GM19455 (cell line): ENCODE data around the gene USO1.
"Not testable (repeated sequence)": the region's sequence is repeated elsewhere in the genome, so short reads cannot be mapped to it uniquely, and the experiment has no call there.

Experiments
- ATAC-seq: cut with Tn5 transposase; IDR thresholded peaks from one replicate; pipeline ENCODE4 v1.9.1; 2021; ENCODE audit not compliant: unreplicated experiment

The USO1 gene

DNA sequence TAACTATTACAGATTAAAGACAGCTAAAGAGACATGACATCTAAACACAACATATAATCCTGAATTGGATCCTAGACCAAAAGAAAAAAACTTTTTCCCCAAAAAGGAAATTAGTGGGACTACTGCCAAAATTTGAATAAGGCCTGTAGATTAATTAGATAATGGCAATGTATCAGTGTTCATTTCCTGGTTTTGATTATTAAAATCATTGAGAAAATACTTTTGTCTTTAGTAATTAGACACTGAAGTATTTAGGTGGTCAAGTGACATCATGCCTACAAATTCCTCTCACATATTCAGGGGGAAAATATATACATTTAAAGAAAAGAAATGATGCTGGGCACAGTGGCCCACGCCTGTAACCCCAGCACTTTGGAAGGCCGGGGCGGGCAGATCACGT is 10.4 kb upstream of the USO1 start:
- no peak for ATAC-seq

DNA sequence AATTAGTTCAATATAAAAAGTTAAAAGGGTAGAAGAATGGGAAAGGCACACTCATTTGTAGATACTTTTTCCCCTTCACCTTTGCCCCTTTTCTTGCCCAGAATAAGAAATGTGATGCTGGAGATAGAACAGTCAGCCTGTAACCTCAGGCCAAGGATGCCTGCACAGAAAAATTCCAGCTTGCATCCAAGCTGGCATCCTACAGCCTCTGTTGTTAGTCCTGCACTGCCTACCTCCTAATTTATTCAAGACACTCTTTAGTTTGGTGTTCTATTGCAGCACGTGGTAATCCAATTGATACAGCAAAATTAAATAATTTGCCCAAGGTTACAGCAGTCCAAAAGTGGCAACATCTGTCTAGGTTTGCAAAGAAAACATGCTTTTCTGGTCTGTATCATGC is 9.7 kb upstream of the USO1 start:
- ATAC-seq = no peak

DNA sequence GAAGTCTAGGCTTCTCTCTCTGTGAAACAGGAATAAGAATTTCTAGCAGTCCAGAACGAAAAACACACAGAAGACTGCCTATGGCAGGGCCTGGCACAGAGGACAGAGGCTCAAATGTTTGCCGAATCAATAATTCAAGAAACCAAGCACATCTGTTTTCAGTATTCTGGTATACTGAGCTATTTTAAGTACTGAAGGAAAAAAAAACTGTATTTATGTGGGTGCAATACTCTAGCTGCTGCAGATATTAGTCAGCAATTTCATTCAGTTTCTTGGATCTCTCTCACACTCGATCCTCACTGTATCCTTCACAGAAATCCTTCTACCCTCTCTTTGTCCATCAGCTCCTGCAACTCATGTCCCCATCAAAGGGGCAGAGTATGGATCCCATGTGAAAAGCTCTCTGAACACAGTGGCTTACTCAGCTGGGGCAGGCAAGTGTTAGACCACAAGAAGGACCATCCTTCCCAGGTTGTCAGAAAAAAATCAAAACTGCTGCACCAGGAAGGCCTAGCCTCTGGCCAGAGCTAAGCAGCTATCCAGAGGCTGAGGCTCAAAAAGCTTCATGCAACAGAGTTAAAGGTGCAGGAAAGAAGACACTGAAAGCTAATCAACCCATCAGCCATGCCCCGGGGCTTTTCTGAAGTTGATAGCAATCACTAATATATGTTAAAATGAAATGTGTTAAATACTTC is 9.1 kb upstream of the USO1 start:
- ATAC-seq = no peak

DNA sequence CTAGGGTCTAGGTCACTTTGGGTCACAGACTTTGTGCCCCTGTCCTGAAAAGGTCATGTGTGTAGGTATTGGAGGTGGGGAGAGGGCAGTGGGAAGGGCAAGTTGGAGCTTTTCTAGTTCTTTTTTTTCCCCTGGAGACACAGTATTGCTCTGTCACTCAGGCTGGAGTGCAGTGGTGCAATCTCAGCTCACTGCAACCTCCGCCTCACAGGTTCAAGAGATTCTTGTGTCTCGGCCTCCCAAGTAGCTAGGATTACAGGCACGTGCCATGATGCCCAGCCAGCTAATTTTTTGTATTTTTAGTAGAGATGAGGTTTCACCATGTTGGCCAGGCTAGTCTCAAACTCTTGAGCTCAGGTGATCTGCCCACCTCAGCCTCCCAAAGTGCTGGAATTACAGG is 8.3 kb upstream of the USO1 start:
- ATAC-seq = not testable (repeated sequence)

DNA sequence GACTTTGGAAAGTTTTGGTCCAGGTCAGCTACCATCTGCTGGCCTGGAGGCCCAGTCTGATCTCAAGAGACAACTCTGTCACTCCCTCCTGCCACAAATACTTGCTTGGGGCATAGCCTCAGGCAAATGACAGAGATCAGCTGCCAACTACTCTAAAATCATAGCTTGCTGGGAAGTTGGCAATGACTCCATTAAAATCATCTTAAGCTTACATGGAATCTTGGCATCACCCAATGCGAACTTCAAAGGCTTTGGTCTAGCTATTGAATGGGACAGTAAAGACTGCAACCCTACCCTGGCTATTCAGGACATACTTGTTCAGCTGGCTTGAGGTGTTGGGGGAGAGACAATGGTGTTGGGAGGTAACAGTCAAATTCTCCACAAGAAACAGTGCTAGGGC is 7.0 kb upstream of the USO1 start:
- no peak for ATAC-seq

DNA sequence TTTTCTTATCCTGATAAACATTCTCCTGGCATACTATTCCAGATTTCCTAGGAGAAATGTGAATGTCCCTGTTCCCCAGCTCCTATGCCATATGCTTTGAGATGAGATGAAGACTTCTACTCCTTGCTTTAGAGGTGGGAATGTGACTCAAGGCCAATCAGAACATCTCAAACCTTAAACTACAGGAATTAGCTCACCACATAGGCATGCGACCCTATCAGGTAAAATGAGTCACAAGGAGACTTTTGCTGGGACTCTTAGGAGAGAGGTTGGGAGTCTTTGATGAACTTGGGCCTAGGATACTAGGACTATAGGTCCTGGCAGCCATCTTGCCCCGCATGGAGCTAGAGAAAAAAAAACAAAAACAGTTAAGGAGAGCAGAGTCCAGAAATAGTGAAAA is 5.8 kb upstream of the USO1 start:
- ATAC-seq = no peak

DNA sequence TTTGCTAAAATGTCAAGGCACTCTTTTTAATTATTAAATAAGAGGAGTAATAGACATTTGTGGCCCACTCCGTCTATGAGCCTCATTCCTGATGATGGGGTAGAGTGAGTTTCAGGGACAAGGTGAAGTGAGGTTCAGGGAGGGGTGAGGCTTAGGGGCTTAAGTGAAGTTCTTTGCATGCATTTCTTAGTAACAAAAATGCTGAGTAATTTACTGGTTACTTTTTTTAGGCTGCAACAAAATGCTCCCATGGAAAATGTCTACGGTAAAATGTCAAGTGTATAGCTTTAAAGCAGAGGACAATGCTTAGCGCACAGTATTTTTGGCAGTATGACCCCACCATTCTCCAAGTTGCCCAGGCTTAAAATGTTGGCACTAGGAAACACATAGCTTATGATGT is 2.0 kb upstream of the USO1 start:
- no peak for ATAC-seq

DNA sequence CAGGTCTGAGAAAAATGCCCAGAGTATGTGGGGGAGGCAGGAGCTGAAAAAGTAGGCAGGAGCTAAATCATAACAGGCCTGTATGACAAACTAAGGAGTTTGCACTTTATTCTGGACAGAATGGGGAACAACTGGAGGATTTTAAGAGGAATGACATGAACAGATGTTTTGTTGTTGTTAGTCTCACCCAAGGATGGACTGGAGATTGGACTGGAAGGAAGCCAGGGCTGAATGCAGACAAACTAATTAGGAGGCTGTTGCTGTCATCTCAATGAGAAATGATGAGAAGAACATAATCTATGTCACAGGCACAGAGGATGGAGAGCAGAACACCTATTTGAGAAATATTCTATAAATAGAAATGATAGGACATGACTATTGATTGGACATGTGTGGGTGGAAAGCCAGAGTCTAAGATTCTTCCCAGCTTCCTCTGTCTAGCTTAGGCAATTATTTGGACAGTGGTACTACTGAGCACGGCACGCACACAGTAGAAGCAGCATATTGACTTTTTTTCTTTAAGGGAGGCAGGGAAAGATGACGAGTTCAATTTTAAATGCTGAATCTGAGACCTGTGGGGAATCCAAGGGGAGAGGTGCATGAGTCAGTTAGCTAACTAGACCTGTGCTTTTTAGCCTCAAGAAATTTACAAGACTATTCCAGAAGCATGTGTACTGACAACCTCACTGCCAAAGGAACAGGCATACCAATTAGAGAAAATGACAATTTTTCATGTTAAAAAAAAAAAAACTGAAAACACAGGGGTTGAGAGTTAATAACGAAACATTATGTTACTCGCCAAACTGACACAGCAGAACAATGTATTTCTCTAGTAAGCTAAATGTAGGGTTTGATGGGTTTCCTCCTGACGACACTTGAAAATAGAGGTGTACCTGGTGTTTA is 963 bp upstream of the USO1 start:
- no peak for ATAC-seq

DNA sequence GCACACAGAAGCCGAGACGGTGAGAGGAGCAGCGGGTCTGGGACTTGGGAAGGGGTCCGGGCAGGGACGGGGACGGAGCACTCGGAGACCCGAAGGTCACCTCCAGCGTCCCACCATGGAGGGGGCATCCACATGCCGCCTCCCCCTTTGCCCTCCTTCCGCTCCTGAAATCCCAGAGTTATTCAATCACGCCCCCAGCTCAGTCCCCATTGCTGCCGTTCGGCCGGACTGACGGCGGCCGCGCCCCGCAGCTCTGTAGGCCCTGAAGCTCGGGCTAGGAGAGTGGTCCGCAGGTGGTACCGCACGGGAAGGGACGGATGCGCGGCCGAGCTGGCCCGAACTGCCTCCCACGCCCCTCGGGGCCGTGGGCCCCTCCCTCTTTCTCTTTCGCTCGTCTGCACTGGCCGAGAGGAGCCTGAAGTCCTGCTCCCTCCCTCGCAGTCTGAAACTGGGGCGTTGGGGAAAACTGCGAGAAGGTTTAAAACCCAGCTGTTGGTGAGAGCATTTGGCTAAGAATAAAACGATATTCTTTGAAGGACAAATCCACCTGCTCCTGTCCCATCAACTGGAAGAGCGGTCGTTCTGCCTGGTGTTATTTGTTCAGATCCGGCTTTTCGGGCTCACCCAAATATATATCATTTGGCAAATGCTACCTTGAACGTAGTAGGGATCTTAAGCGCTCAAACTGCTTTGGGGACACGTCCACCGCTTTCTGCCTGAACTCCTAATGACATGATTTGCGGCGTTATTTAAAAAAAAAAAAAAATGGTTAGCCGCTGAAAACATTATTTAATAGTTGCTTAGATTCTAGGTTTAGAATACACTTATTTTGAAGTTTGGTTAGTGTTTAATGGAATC is 719 bp downstream of the USO1 start:
- ATAC-seq = peak; percentile 53

DNA sequence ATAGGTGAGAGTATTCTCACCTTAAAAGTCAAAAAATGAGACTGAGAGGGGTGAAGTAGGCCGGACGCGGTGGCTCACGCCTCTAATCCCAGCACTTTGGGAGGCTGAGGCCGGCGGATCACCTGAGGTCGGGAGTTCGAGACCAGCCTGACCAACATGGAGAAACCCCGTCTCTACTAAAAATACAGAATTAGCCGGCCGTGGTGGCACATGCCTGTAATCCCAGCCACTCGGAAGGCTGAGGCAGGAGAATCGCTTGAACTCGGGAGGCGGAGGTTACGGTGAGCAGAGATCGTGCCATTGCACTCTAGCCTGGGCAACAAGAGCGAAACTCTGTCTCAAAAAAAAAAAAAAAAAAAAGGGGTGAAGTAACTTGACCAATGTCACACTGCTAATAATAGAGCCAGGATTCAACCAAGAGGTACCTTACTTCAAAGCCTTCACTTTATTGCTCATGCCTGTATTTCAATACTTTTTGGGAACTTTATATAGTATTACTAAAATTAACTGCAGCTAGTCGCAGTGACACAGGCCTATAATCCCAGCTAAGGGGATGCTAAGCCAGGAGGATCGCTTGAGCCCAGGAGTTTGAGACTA is 1.7 kb downstream of the USO1 start:
- ATAC-seq = not testable (repeated sequence)

DNA sequence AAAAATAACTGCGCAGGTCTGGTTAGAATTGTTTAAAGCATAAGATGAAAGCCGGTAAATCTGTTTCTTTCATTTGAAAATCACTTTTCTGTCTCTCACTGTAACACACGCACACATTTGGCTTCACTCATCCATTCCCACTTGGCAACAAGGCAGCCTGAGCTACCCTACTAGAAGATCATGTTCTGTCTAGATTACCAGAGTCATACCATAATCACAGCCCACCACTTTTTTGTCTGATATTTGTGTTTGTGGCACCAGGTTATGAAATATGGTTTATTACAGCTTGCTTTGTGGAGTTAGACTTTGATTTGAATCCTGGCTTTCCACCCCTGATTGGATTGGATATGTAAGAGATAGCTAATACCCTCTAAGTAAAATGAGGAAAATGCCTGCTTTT is 2.2 kb downstream of the USO1 start:
- ATAC-seq = no peak

DNA sequence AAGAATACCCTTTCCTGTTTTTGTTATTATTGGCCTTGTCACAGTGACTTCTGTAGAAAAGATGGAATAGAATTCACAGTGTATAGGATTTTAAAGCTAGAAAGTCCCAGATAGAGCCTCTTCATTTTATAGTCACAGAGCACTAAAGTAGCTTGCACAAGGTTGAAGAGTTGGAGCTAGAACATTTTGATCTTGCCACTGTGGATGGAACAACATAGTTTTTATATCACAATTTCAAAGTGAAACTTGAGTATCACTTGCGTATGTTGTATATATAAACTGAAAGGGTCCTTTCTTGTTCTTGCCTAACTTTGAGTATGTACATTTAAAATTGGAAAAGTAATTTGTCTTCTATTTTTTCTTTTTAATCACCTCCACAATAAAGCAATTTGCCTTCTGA is 2.7 kb downstream of the USO1 start:
- ATAC-seq = no peak

DNA sequence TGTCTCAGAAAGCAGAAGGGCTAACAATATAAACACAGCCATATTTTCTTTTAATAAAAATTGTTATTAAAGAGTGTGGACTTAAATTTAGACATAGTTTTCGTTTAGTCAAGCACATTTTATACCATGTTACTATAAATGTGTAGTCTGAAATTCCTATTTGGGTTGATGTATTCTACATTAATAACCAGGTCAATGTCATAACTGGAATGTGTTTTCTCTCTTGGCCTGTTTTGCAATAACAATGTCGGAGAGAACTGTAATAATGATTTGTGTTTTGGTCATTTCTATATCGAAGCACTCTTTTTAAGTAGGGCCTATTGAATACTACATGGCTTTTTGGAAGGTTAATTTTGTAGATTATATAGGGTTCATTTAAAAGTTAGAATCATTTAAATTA is 5.5 kb downstream of the USO1 start:
- no peak for ATAC-seq

DNA sequence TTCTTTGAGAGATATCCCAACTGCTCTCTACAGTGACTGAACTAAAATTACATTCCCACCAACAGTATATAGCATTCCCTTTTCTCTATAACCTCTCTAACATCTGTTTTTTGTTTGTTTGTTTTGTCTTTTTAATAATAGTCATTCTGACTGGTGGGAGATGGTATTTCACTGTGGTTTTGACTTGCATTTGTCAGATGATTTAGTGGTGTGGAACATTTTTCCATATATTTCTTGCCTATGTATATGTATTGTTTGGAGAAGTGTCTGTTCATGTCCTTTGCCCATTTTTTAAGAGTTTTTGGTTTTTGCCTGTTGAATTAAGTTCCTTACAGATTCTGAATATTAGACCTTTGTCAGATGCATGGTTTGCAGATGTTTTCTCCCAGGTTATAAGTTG is 9.0 kb downstream of the USO1 start:
- no peak for ATAC-seq

DNA sequence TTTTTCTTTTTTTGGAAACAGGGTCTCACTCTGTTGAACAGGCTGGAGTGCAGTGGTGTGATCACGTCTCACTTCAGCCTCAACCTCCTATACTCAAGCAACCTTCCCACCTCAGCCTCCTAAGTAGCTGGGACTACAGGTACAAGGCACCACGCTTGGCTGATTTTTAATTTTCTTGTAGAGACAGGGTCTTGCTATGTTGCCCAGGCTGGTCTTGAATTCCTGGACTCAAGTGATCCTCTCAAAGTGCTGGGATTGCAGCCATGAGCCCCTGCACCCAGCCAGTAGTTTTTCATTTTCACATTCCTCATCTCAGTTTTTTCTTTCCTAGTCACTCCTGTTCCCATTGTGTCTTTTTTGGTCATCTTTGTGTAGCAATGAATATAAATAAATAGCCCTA is 11.1 kb downstream of the USO1 start:
- ATAC-seq = no peak

DNA sequence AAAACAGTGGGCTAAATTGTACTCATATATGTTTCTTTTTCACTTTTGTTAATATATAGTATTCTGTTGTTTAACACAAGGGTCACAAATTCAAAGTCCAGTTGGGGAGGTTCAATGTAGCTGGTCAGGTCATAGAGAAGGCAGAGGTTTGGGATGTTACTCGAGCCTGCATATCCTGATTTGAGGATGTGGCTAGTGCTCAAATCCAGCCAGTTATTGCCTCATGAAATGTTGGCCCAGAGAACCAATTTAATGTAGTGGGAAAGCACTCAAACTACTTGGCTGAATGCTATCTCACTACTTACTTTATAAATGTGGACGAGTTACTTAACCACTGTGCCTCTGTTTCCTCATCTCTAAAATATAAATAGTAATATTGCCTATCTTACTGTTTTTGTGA is 12.5 kb downstream of the USO1 start:
- ATAC-seq = no peak

DNA sequence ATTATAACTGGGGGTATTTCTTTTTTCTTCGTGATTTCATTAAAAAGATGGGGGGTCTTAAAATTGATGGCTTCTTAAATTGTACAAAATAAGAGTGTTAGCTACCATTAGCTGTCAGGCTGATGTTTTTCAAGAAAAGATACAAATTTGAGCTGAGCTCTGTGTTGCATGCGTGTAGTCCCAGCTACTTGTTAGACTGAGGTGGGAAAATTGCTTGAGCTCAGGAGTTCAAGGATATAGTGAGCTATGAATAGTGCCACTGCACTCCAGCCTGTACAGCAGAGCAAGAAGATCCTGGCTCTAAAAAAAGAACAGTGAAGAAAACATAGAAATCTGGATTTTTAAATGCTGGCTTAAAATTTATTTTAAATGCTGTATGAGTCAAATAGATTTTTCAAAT is 13.0 kb downstream of the USO1 start:
- ATAC-seq = no peak

DNA sequence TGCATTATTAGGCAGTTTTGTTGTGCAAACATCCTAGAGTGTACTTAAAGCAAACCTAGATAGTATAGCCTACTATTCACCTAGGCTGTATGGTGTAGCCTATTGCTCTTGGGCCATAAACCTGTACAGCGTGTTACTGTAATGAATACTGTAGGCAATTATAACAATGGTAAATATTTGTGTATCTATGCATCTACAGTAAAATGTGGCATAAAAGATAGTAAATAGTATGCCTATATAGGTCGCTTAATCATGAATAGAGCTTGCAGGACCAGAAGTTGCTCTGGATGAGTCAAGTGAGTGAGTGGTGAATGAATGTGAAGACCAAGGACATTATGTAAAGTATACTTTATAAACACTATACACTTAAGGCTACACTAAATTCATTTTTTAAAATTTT is 16.6 kb downstream of the USO1 start:
- no peak for ATAC-seq

DNA sequence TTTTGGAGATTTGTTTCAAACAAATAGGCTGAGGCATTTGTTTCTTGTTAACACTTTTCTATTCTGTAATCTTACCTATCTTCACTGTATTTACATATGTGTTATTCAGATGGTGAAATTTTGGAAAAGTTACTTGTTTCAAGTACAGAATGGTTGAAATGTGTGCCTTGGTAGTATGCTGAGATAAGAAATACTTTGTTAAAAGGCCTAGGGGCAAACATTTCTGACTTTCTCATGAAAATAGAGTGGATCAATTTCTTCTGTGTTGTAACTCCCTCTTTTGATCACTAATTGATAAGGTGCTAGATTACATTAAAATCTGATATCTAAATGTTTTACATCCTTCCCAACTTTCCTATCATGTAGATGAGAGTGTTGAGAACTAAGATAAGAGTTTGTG is 18.1 kb downstream of the USO1 start:
- no peak for ATAC-seq

DNA sequence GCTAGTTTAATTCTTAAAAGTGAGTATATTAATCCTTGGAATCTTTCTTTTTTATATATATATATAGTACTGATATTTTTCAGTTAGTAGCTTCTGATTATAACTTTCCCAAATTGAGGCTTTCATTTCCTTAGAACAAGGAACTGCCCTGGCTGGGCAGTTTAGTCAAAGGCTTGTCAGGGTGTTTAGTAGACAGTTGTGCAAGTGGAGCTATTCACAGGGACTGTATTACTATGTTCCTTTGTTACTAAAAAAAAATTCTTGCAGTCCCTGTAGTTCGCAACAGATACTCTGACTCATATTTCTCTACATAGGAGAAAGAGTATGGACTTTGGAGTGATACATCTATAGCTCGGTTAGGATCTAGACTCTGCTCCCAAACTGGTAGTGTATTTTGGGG is 20.8 kb downstream of the USO1 start:
- ATAC-seq = no peak

DNA sequence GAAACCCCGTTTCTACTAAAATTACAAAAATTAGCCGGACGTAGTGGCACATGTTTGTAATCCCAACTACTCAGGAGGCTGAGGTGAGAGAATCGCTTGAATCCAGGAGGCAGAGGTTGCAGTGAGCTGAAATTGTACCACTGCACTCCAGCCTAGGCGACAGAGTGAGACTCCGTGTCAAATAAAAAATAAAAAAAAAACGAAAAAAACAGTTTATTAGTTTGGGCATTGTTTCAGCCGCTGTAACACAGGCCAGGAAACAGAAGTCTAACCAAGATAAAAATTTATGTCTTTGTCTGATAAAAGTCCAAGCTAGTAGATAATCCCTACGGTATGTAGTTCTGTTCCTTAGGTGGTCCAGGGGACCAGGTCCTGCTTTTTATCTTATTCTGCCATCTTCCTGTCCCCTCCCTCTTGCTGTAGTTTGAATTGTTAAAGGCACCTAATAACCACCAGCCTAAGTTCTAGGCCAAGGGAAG is 21.4 kb downstream of the USO1 start:
- no peak for ATAC-seq
